ENCODE results near the gene M1AP.

M1AP gene

GRCh38 chr2:74516650-74517049 lies 131.5 kb downstream of the M1AP start:
- DNase-seq: no peak

- DNase-seq: no peak
Observed at GRCh38 chr2:74515981-74516633, 132.0 kb downstream of the M1AP start.

GRCh38 chr2:74515271-74515980 lies 132.7 kb downstream of the M1AP start:
- DNase-seq: no peak

GRCh38 chr2:74514368-74515270 lies 133.5 kb downstream of the M1AP start, which contains the start of gene TLX2:
Gene TLX2, plus strand, starts transcription at chr2:74514450. Its CDS starts 357 bp downstream, at chr2:74514807.
- peak; percentile 12 for DNase-seq

GRCh38 chr2:74513605-74514367 lies 134.3 kb downstream of the M1AP start:
- no peak for DNase-seq

- no peak for DNase-seq
Observed at GRCh38 chr2:74512744-74513604, 135.2 kb downstream of the M1AP start.

- DNase-seq: no peak
Observed at GRCh38 chr2:74511104-74511989, 136.8 kb downstream of the M1AP start.

GRCh38 chr2:74510272-74510671 lies 137.9 kb downstream of the M1AP start:
- DNase-seq: no peak

- peak; percentile 21 for DNase-seq
Observed at GRCh38 chr2:74507926-74508520, 140.1 kb downstream of the M1AP start.
